Breast epithelium (tissue), 3 donors: ENCODE measurements around the gene ME3.

ENCODE experiments used
- POLR2A ChIP-seq: fragments of 450-650 bp; IDR thresholded peaks from one replicate; pipeline ENCODE4 v1.6.1; 2016; ENCODE audit warnings: antibody characterized with exemption, mild to moderate bottlenecking, moderate library complexity
- POLR2AphosphoS5 ChIP-seq, 3 donors: sonication (generic); formaldehyde crosslinking; IDR thresholded peaks; one replicate each; pipeline ENCODE4 v1.6.1; 2017; ENCODE audit warnings: antibody characterized with exemption in 3 of 3
- TF ChIP-seq, protein P1 (sequence below), 3 donors: fragments of 450-650 bp; IDR thresholded peaks; one replicate each; pipeline ENCODE4 v1.5.1; 2016 to 2017; ENCODE audit warnings: antibody characterized with exemption in 3 of 3, mild to moderate bottlenecking in 3 of 3, moderate library complexity in 3 of 3

DNA sequence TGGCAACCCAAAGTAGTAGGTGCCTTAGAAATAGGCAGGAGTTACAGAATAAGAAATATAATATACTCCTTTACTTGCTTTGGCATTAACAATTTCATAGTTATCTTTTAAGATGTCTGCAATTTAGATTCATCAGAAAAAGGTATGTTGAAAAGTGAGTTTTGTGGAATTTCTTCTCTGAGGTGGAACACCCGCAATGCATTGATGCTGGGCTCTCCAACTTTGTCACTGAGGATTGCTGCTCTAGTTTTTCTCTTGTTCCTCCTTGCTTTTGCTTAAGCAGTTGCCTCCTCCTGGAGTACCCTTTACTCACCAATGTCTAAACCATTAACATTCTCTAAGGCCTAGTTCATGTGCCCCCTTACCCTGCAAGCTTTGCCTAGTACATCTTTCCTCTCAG is 14.1 kb upstream of the ME3 start:
- no peak for TF ChIP-seq POLR2AphosphoS5 (IDR thresholded peaks at IDR 0.05)
- TF ChIP-seq, protein P1, sequence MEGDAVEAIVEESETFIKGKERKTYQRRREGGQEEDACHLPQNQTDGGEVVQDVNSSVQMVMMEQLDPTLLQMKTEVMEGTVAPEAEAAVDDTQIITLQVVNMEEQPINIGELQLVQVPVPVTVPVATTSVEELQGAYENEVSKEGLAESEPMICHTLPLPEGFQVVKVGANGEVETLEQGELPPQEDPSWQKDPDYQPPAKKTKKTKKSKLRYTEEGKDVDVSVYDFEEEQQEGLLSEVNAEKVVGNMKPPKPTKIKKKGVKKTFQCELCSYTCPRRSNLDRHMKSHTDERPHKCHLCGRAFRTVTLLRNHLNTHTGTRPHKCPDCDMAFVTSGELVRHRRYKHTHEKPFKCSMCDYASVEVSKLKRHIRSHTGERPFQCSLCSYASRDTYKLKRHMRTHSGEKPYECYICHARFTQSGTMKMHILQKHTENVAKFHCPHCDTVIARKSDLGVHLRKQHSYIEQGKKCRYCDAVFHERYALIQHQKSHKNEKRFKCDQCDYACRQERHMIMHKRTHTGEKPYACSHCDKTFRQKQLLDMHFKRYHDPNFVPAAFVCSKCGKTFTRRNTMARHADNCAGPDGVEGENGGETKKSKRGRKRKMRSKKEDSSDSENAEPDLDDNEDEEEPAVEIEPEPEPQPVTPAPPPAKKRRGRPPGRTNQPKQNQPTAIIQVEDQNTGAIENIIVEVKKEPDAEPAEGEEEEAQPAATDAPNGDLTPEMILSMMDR (IDR thresholded peaks at IDR 0.05), result no peak
- no peak for TF ChIP-seq POLR2A
